Skeletal muscle satellite cell (primary cell): ENCODE data around the gene PSG6.
"Not testable (repeated sequence)": the region's sequence is repeated elsewhere in the genome, so short reads cannot be mapped to it uniquely, and the experiment has no call there.

Experiments used
- H3K27me3 ChIP-seq: 2 replicates; pipeline ENCODE4 v1.7.0; 2013; ENCODE audit warnings: low read length; ENCODE audit not compliant: control insufficient read depth, insufficient read depth
- H3K36me3 ChIP-seq: 2 replicates; pipeline ENCODE4 v1.7.0; 2013; ENCODE audit warnings: mild to moderate bottlenecking, control low read depth, low read length; ENCODE audit not compliant: insufficient read depth
- H3K4me1 ChIP-seq: 2 replicates; pipeline ENCODE4 v1.7.0; 2013; ENCODE audit warnings: low read length; ENCODE audit not compliant: control insufficient read depth, insufficient read depth
- H3K4me2 ChIP-seq: 2 replicates; pipeline ENCODE4 v1.7.0; 2013; ENCODE audit warnings: mild to moderate bottlenecking, low read length
- H3K4me3 ChIP-seq: 2 replicates; pipeline ENCODE4 v1.7.0; 2013; ENCODE audit warnings: low read length
- H3K9ac ChIP-seq: 2 replicates; pipeline ENCODE4 v1.7.0; 2013; ENCODE audit warnings: mild to moderate bottlenecking, low read depth, low read length, moderate library complexity
- H3K9me3 ChIP-seq: replicated peaks from 2 replicates; pipeline ENCODE4 v1.7.0; 2013; ENCODE audit warnings: mild to moderate bottlenecking, control low read depth, low read length

PSG6 gene

GRCh38 chr19:42900561-42900960, 17.1 kb downstream of the PSG6 start:
- H3K9ac ChIP-seq, H3K36me3 ChIP-seq, H3K9me3 ChIP-seq, H3K27me3 ChIP-seq, H3K4me1 ChIP-seq, H3K4me2 ChIP-seq, H3K4me3 ChIP-seq: not testable (repeated sequence)

GRCh38 chr19:42899674-42900073, 18.0 kb downstream of the PSG6 start:
- not testable (repeated sequence) for H3K9me3 ChIP-seq, H3K4me3 ChIP-seq, H3K27me3 ChIP-seq, H3K36me3 ChIP-seq, H3K4me2 ChIP-seq, H3K9ac ChIP-seq, H3K4me1 ChIP-seq

- H3K9ac ChIP-seq: not testable (repeated sequence)
Measured at GRCh38 chr19:42899110-42899509, 18.6 kb downstream of the PSG6 start.

GRCh38 chr19:42898656-42899055, 19.0 kb downstream of the PSG6 start:
- H3K9ac ChIP-seq, H3K4me2 ChIP-seq, H3K4me3 ChIP-seq, H3K9me3 ChIP-seq, H3K27me3 ChIP-seq, H3K4me1 ChIP-seq, H3K36me3 ChIP-seq: not testable (repeated sequence)

More at GRCh38 chr19:42899110-42899509, 18.6 kb downstream of the PSG6 start:
- H3K27me3 ChIP-seq, H3K4me2 ChIP-seq, H3K4me1 ChIP-seq, H3K9me3 ChIP-seq, H3K36me3 ChIP-seq, H3K4me3 ChIP-seq: not testable (repeated sequence)

GRCh38 chr19:42897729-42898128, 20.0 kb downstream of the PSG6 start:
- H3K36me3 ChIP-seq, H3K4me1 ChIP-seq, H3K9ac ChIP-seq, H3K4me2 ChIP-seq, H3K27me3 ChIP-seq, H3K9me3 ChIP-seq, H3K4me3 ChIP-seq: not testable (repeated sequence)

- H3K36me3 ChIP-seq, H3K9me3 ChIP-seq, H3K27me3 ChIP-seq, H3K4me1 ChIP-seq, H3K9ac ChIP-seq, H3K4me3 ChIP-seq, H3K4me2 ChIP-seq: not testable (repeated sequence)
Measured at GRCh38 chr19:42890446-42890845, 27.2 kb downstream of the PSG6 start.

GRCh38 chr19:42887876-42888445, 29.7 kb downstream of the PSG6 start:
- not testable (repeated sequence) for H3K36me3 ChIP-seq, H3K9ac ChIP-seq, H3K9me3 ChIP-seq, H3K4me2 ChIP-seq, H3K27me3 ChIP-seq, H3K4me3 ChIP-seq
- peaks cover 15% of the 10 kb centered on the region for H3K4me1 ChIP-seq

- not testable (repeated sequence) for H3K36me3 ChIP-seq, H3K9me3 ChIP-seq, H3K27me3 ChIP-seq, H3K4me2 ChIP-seq, H3K4me3 ChIP-seq, H3K9ac ChIP-seq
- H3K4me1 ChIP-seq: peaks cover 18% of the 10 kb centered on the region
Measured at GRCh38 chr19:42882730-42883129, 35.0 kb downstream of the PSG6 start.

- H3K4me3 ChIP-seq, H3K27me3 ChIP-seq, H3K4me2 ChIP-seq, H3K9me3 ChIP-seq, H3K36me3 ChIP-seq, H3K9ac ChIP-seq: not testable (repeated sequence)
- peaks cover 17% of the 10 kb centered on the region for H3K4me1 ChIP-seq
Measured at GRCh38 chr19:42882010-42882409, 35.7 kb downstream of the PSG6 start.

- H3K4me2 ChIP-seq, H3K4me3 ChIP-seq, H3K36me3 ChIP-seq, H3K9ac ChIP-seq, H3K9me3 ChIP-seq, H3K27me3 ChIP-seq: not testable (repeated sequence)
- peaks cover 24% of the 10 kb centered on the region for H3K4me1 ChIP-seq
Measured at GRCh38 chr19:42881279-42881678, 36.4 kb downstream of the PSG6 start.

GRCh38 chr19:42880621-42881020, 37.1 kb downstream of the PSG6 start:
- not testable (repeated sequence) for H3K27me3 ChIP-seq, H3K9ac ChIP-seq, H3K4me2 ChIP-seq, H3K4me3 ChIP-seq, H3K9me3 ChIP-seq, H3K36me3 ChIP-seq
- H3K4me1 ChIP-seq: peaks cover 31% of the 10 kb centered on the region

- Histone ChIP-seq H3K27me3 (no peaks in the 10 kb centered on the region), H3K9ac (no peak within 1 kb of the TSS)
Measured at GRCh38 chr19:42879613-42880012, 38.1 kb downstream of the PSG6 start, which contains the start of gene PSG1. Gene PSG1, minus strand, starts transcription at chr19:42879713. Its CDS starts 132 bp downstream, at chr19:42879581.

More at GRCh38 chr19:42879613-42880012, 38.1 kb downstream of the PSG6 start, which contains the start of gene PSG1:
- H3K4me3 ChIP-seq: no peak within 1 kb of the TSS
- no peak within 1 kb of the TSS for H3K4me2 ChIP-seq
- H3K36me3 ChIP-seq: no peaks in the 10 kb centered on the region
- H3K9me3 ChIP-seq: no peaks in the 10 kb centered on the region
- H3K4me1 ChIP-seq: peaks cover 37% of the 10 kb centered on the region
